ENCODE measurements around the gene PRKAG2.

The PRKAG2 gene

GRCh38 chr7:151692721-151693120 is 184.2 kb downstream of the PRKAG2 start:
- no peak for DNase-seq (ENCODE audit: low spot score)
- no peak overlapping the region for H3K27ac ChIP-seq (replicated peaks; ENCODE audit: low read length)

DNA sequence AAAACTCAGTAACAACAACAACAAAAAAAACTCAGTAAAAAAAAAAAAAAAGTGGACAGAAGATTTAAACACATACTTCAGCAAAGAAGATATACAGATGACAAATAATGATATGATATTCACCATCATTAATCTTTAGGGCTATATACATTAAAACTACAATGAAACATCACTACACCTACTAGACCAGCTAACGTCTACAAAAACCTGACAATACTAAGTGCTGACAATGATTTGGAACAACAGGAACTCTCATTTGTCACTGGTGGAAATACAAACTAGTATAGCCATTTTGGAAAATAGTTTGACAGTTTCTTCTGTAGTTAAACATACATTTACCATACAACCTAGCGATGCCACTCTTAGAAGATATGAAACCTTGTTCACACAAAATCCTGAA is 185.5 kb downstream of the PRKAG2 start:
- no peak overlapping the region for H3K27ac ChIP-seq (replicated peaks; ENCODE audit: low read length)
- no peak overlapping the region for H4K91ac ChIP-seq (ENCODE audit: low read depth, low read length, poor library complexity)
- H2BK5ac ChIP-seq (ENCODE audit: low read length), result no peak overlapping the region
- no peak overlapping the region for H3K9ac ChIP-seq (ENCODE audit: low read depth, low read length, poor library complexity)
- WGBS, 2 donors (ENCODE audit: extremely low coverage in 2 of 2, insufficient read length in 2 of 2, insufficient replicate concordance in 1 of 2), result no CpG with 5 or more reads among the region's 2 CpGs
- no peak overlapping the region for H3K18ac ChIP-seq (ENCODE audit: low read length)
- H3K4ac ChIP-seq (ENCODE audit: low read length), result no peak overlapping the region
- no peaks in the 10 kb centered on the region for H3K27me3 ChIP-seq (ENCODE audit: control insufficient read depth in 3 of 3, insufficient read depth in 3 of 3, low read depth in 1 of 3, low read length in 3 of 3)
- no peak overlapping the region for H3K4me2 ChIP-seq (ENCODE audit: insufficient read depth, low read length, poor library complexity, severe bottlenecking)
- no peak overlapping the region for H2BK15ac ChIP-seq (ENCODE audit: low read length)
- DNase-seq (ENCODE audit: low spot score), result no peak
- H3K36me3 ChIP-seq (replicated peaks in 1 of 2; ENCODE audit: control insufficient read depth in 2 of 2, insufficient read depth in 2 of 2, low read length in 2 of 2), result no peaks in the 10 kb centered on the region
- no peaks in the 10 kb centered on the region for H3K79me1 ChIP-seq (ENCODE audit: low read depth, low read length)
- H3K9me3 ChIP-seq (replicated peaks in 1 of 2; ENCODE audit: control insufficient read depth in 2 of 2, insufficient read depth in 1 of 2, low read depth in 1 of 2, low read length in 2 of 2), result no peaks in the 10 kb centered on the region
- H2AFZ ChIP-seq (ENCODE audit: low read length), result no peak overlapping the region
- no peak overlapping the region for H3K4me3 ChIP-seq (ENCODE audit: low read length in 2 of 2)
- H2AK5ac ChIP-seq (ENCODE audit: low read depth, low read length), result no peak overlapping the region
- H3K4me1 ChIP-seq (ENCODE audit: control insufficient read depth in 2 of 2, insufficient read depth in 1 of 2, low read depth in 1 of 2, low read length in 2 of 2), result peaks cover 28 to 31% of the 10 kb centered on the region in 2 donors
- H3K23ac ChIP-seq (ENCODE audit: low read depth, low read length, poor library complexity), result no peak overlapping the region
- no peak overlapping the region for H2BK12ac ChIP-seq (ENCODE audit: low read length)
- no peak overlapping the region for H4K8ac ChIP-seq (ENCODE audit: low read depth, low read length)
- no peak overlapping the region for H3K14ac ChIP-seq (ENCODE audit: low read length)
- H2BK120ac ChIP-seq (ENCODE audit: low read depth, low read length), result no peak overlapping the region

More at GRCh38 chr7:151692721-151693120, 184.2 kb downstream of the PRKAG2 start:
- Histone ChIP-seq H4K8ac (ENCODE audit: low read depth, low read length) (no peak overlapping the region), H3K79me1 (ENCODE audit: low read depth, low read length) (no peaks in the 10 kb centered on the region), H2BK15ac (ENCODE audit: low read length) (peak overlapping the region; percentile 63), H3K4me3 (ENCODE audit: low read length in 2 of 2) (no peak overlapping the region), H2BK5ac (ENCODE audit: low read length) (peak overlapping the region; percentile 85), H4K91ac (ENCODE audit: low read depth, low read length, poor library complexity) (no peak overlapping the region), H3K27me3 (ENCODE audit: control insufficient read depth in 3 of 3, insufficient read depth in 3 of 3, low read depth in 1 of 3, low read length in 3 of 3) (no peaks in the 10 kb centered on the region), H3K4me2 (ENCODE audit: insufficient read depth, low read length, poor library complexity, severe bottlenecking) (no peak overlapping the region), H3K9ac (ENCODE audit: low read depth, low read length, poor library complexity) (no peak overlapping the region), H3K18ac (ENCODE audit: low read length) (peak overlapping the region; percentile 77), H3K9me3 (replicated peaks in 1 of 2; ENCODE audit: control insufficient read depth in 2 of 2, insufficient read depth in 1 of 2, low read depth in 1 of 2, low read length in 2 of 2) (no peaks in the 10 kb centered on the region), H3K4ac (ENCODE audit: low read length) (no peak overlapping the region), H3K14ac (ENCODE audit: low read length) (no peak overlapping the region), H2AFZ (ENCODE audit: low read length) (no peak overlapping the region), H2AK5ac (ENCODE audit: low read depth, low read length) (peak overlapping the region; percentile 48), H2BK12ac (ENCODE audit: low read length) (no peak overlapping the region), H3K23ac (ENCODE audit: low read depth, low read length, poor library complexity) (peak overlapping the region; percentile 17), H3K36me3 (replicated peaks in 1 of 2; ENCODE audit: control insufficient read depth in 2 of 2, insufficient read depth in 2 of 2, low read length in 2 of 2) (no peaks in the 10 kb centered on the region), H2BK120ac (ENCODE audit: low read depth, low read length) (no peak overlapping the region), H3K4me1 (ENCODE audit: control insufficient read depth in 2 of 2, insufficient read depth in 1 of 2, low read depth in 1 of 2, low read length in 2 of 2) (peaks cover 27% of the 10 kb centered on the region in 2 donors)
- no CpG with 5 or more reads among the region's 9 CpGs for WGBS, 2 donors (ENCODE audit: extremely low coverage in 2 of 2, insufficient read length in 2 of 2, insufficient replicate concordance in 1 of 2)

DNA sequence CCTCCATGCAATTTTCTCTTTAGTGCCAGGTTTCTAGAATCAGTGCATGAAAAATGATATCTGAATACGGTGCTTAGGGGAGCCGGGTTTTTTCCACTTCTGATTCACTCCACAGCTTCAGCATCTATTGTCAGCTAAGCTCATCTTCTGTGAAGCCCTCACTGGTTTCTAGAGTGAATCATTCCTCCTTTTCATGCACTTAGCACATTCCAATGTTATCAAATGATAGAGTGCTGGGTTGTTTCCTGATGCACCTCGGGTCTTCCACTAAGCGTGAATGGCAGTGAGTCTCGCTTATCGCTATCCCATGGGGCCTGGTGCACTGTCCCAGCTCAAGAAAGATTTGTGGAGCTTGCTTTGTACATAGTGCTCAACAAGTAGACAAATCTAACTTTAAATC is 186.3 kb downstream of the PRKAG2 start:
- Histone ChIP-seq H2BK120ac (ENCODE audit: low read depth, low read length) (no peak overlapping the region), H3K9me3 (replicated peaks in 1 of 2; ENCODE audit: control insufficient read depth in 2 of 2, insufficient read depth in 1 of 2, low read depth in 1 of 2, low read length in 2 of 2) (peaks cover 0 to 2% of the 10 kb centered on the region in 2 donors), H3K4me1 (ENCODE audit: control insufficient read depth in 2 of 2, insufficient read depth in 1 of 2, low read depth in 1 of 2, low read length in 2 of 2) (peaks cover 21 to 22% of the 10 kb centered on the region in 2 donors), H3K23ac (ENCODE audit: low read depth, low read length, poor library complexity) (no peak overlapping the region), H3K27me3 (ENCODE audit: control insufficient read depth in 3 of 3, insufficient read depth in 3 of 3, low read depth in 1 of 3, low read length in 3 of 3) (no peaks in the 10 kb centered on the region), H2BK12ac (ENCODE audit: low read length) (no peak overlapping the region), H3K4me3 (ENCODE audit: low read length in 2 of 2) (no peak overlapping the region), H4K91ac (ENCODE audit: low read depth, low read length, poor library complexity) (no peak overlapping the region), H3K4ac (ENCODE audit: low read length) (no peak overlapping the region), H3K9ac (ENCODE audit: low read depth, low read length, poor library complexity) (no peak overlapping the region), H3K4me2 (ENCODE audit: insufficient read depth, low read length, poor library complexity, severe bottlenecking) (no peak overlapping the region), H2BK5ac (ENCODE audit: low read length) (no peak overlapping the region), H3K27ac (replicated peaks; ENCODE audit: low read length) (no peak overlapping the region), H3K79me1 (ENCODE audit: low read depth, low read length) (no peaks in the 10 kb centered on the region), H3K36me3 (replicated peaks in 1 of 2; ENCODE audit: control insufficient read depth in 2 of 2, insufficient read depth in 2 of 2, low read length in 2 of 2) (no peaks in the 10 kb centered on the region), H2AK5ac (ENCODE audit: low read depth, low read length) (no peak overlapping the region), H2AFZ (ENCODE audit: low read length) (no peak overlapping the region), H3K14ac (ENCODE audit: low read length) (no peak overlapping the region), H4K8ac (ENCODE audit: low read depth, low read length) (no peak overlapping the region), H3K18ac (ENCODE audit: low read length) (no peak overlapping the region), H2BK15ac (ENCODE audit: low read length) (no peak overlapping the region)
- DNase-seq (ENCODE audit: low spot score), result no peak
- WGBS, 2 donors (ENCODE audit: extremely low coverage in 2 of 2, insufficient read length in 2 of 2, insufficient replicate concordance in 1 of 2), result no CpG with 5 or more reads among the region's 6 CpGs

DNA sequence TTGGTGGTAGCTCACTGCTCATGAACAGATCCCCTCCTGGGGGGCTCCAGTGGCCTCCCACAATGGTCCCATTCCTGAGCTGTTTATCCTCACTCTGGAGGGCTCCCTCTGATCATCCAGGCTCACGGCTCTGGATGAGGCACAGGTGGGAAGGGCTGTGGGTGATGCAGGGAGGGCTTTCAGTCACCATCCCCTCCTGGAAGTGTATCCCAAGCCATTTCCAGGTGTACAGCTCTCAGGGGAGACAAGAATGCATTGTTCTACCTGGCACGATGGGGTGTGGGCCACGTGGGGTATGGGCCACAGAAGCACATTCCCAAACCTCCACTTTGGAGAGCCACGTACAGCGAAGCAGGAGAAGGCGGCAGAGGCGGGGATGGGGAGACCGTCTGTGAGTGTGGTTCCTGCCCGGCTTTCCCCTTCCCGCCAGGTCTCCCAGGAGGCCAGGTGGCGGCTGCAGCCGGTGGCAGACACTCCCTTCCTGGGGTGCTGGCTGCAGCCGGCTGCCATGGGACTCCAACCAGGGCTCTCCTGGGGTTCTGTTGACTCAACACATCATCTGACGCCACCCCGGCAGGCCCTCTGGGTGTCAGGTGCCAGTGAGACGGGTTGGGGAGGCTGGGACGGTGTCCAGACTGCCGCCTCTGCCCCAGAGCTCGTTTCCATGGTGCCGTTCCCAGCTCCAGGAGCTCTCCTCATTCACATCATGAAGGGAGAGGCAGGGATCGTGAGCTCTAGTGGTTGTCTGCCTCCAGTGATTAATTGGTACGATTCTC is 187.5 kb downstream of the PRKAG2 start:
- H2BK120ac ChIP-seq (ENCODE audit: low read depth, low read length), result no peak overlapping the region
- peak overlapping the region; percentile 84 for H3K14ac ChIP-seq (ENCODE audit: low read length)
- no CpG with 5 or more reads among the region's 22 CpGs for WGBS, 2 donors (ENCODE audit: extremely low coverage in 2 of 2, insufficient read length in 2 of 2, insufficient replicate concordance in 1 of 2)
- H3K4me3 ChIP-seq (ENCODE audit: low read length in 2 of 2), result no peak overlapping the region
- H2BK5ac ChIP-seq (ENCODE audit: low read length), result no peak overlapping the region
- peak overlapping the region; percentile 41 for H3K18ac ChIP-seq (ENCODE audit: low read length)
- H3K4me1 ChIP-seq (ENCODE audit: control insufficient read depth in 2 of 2, insufficient read depth in 1 of 2, low read depth in 1 of 2, low read length in 2 of 2), result peaks cover 15 to 19% of the 10 kb centered on the region in 2 donors
- H3K4me2 ChIP-seq (ENCODE audit: insufficient read depth, low read length, poor library complexity, severe bottlenecking), result no peak overlapping the region
- no peak for DNase-seq (ENCODE audit: low spot score)
- H3K79me1 ChIP-seq (ENCODE audit: low read depth, low read length), result no peaks in the 10 kb centered on the region
- H4K8ac ChIP-seq (ENCODE audit: low read depth, low read length), result no peak overlapping the region
- H4K91ac ChIP-seq (ENCODE audit: low read depth, low read length, poor library complexity), result no peak overlapping the region
- no peak overlapping the region for H3K9ac ChIP-seq (ENCODE audit: low read depth, low read length, poor library complexity)
- no peak overlapping the region for H2AFZ ChIP-seq (ENCODE audit: low read length)
- peak overlapping the region; percentile 47 for H3K23ac ChIP-seq (ENCODE audit: low read depth, low read length, poor library complexity)
- no peaks in the 10 kb centered on the region for H3K36me3 ChIP-seq (replicated peaks in 1 of 2; ENCODE audit: control insufficient read depth in 2 of 2, insufficient read depth in 2 of 2, low read length in 2 of 2)
- no peak overlapping the region for H2BK12ac ChIP-seq (ENCODE audit: low read length)
- H3K9me3 ChIP-seq (replicated peaks in 1 of 2; ENCODE audit: control insufficient read depth in 2 of 2, insufficient read depth in 1 of 2, low read depth in 1 of 2, low read length in 2 of 2), result peaks cover 0 to 2% of the 10 kb centered on the region in 2 donors
- H2BK15ac ChIP-seq (ENCODE audit: low read length), result peak overlapping the region; percentile 12
- peak overlapping the region; percentile 42 for H2AK5ac ChIP-seq (ENCODE audit: low read depth, low read length)
- H3K27ac ChIP-seq (replicated peaks; ENCODE audit: low read length), result no peak overlapping the region
- H3K4ac ChIP-seq (ENCODE audit: low read length), result no peak overlapping the region
- no peaks in the 10 kb centered on the region for H3K27me3 ChIP-seq (ENCODE audit: control insufficient read depth in 3 of 3, insufficient read depth in 3 of 3, low read depth in 1 of 3, low read length in 3 of 3)
